Stimulated activated CD4-positive, alpha-beta T cell treated with anti-CD3 and anti-CD28 coated beads, Interleukin-1b, Interleukin-23, amount 100 ng/mL, for 1 hour (primary cell): ENCODE data around the gene ZNF593.

Experiments
- DNase-seq, 2 donors: peaks; one replicate each; pipeline ENCODE4 v3.0.0-alpha.2; 2020; ENCODE audit warnings: low read depth in 2 of 2

The ZNF593 gene

DNA sequence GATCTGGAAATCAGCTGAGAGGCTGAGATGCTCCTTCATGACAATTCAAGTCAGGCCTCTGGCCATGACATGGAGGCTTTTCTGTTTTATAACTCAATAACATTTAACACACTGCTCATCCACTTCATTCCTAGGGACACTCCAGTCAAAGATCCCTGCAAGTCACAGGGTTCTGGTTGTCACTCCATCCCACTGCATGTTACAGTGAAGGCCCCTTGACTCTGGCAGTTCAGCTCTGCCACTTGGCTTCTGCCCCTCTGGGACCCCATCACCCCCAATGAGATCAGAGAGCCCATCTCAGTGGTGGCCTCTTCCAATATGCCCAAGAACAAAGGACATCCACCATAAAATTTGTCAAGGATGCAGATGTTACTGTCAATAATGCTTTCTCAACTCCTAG is 20.8 kb upstream of the ZNF593 start:
- no peak for DNase-seq

DNA sequence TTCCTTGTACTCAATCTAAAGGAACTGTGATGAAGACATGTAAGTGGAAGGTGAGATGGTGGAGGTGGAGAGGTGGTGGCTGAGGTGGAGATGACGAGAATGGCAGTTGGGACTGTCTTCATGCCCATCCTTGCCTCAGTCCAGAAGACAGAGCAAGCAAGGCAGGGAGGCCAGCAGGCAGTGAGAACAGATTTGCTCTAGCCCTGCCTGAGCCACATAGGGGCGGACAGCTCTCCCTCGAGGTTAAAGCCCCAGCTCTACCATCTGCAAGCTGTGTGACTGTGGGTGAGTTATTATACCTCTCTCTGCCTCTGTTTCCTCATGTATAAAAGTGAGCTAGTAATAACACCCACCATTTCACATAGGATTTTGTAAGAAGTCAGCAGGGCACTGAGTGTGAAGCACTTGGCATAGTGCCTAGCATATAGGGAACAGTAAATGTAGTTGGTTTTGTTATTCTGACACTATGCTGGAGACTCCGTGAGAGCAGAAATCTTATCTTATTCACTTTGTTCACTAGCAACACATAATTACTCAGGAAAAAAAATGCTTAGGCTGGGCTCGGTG is 15.7 kb upstream of the ZNF593 start:
- no peak for DNase-seq

DNA sequence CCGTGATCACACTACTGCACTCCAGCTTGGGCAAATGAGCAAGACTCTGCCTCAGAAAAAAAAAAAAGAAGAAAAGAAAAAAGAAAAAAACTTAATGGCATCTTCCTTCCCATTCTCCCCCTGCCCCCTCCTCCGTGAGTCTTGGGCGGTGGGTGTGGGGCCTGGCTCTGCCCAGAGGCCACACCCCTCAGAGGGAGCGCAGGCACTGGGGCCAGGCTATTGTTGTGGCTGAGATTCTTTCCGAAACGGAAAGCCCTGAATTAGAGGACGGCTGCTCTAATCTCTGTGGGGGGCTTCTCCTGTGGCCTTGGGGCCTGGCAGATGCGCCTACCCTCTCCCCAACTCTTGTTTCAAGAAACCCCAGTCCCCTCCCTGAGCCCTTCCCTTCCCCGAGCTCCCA is 15.0 kb upstream of the ZNF593 start:
- DNase-seq = no peak

DNA sequence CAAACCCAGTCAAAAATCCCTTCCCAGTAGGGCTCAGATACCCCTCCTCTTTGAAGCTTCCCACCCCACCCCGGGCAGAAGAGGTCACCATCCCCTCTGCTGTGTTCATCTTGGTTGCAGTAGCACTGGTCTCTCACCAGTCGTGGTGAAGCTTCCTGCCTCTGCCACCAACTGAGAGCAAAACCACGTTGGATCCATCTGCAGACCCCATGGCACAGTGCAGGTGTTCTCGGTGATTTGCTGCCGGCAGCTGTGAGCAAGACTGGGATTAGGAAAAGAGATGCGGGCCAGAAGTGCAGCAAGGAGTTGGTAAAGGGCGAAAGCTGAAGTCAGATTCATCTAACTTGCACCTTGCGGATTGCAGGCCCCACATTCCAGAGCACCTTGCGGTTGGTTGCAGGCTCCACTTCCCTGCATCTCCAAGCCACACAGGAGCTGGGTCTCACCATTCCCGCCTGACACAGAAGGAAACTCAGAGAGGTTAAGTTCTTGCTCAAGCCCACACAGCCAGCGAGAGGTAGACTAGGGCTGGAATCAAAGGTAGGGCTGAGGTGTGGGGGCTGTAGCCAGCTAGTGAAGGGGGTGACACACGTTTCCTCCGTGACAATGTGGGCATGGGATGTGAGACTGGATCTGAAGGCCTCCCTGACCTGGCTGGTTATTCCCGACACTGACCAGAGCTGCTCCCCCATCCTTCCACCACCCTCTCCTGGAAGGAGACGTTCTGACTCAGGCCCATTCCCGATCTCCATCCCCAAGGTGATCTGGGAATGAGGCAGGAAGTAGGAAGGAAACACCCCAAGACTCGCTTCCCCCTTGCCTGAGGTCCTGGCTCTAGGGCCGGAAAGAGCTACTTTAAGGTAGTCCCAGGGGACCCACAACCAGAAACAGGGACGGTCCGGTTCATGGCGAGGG is 14.1 kb upstream of the ZNF593 start:
- no peak for DNase-seq

DNA sequence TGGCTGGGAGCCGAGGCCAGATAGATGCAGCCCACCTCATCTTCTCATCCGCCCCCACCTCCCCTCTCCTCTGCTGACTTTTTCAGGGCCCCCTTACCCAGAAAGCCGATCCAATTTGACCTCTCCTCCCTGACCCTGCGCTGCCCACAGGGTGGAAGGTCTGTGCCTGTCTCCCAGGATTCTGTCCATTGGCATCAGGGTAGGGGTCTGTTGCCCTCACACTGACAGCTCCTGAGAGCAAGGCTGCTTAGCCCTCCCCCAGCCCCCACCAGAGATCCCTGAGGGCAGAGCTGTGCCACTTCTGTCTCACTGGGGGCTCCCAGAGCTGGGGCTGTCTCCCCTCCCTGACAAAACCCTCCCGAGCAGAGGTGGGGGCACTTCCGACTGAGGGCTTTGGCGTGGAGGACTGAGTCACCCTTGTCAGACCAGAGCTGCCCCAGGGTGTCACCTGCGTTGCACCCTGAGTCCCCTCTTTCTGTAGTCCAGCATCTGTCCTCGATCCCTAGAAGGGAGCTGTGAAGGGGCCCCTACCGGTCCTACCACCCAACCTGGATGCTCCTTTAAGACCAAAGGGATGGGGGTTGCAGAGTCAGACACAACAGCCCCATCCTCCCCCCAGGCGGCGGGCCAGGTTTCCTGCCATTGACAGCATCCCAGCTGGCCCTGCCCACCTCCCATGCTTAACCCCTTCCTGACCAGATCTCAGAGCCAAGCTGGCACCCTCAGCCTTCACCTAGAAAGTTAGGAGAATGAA is 13.2 kb upstream of the ZNF593 start:
- no peak for DNase-seq

DNA sequence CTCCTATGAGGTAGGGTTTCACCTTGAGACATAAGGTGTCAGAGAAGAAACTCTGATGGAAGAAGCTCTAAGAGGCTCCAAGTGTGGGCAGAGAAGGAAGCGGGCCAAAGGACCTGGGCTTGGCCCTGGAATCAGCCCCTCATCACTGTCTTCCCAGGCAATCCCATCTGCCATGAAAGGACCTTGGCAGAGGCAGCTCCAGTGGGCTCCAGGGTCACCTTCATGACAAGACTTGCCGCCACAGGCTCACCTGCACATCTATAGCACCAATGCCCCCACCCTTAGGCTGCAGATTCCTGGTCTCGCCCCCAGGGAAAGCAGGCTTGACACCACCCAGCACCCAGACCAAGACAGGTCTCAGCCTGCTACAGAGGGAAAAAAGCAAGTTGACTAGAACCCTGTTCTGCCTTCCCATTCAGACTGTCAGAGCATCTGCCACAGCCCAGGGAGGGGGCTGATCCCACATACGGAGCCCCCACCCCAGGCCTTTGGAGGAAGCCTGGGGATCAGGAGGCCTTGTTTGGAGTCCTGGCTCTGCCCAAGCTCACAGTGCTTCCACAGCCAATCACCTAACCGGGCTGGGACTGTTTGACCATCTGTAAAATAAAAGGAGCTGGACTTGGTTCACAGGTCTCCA is 11.3 kb upstream of the ZNF593 start:
- DNase-seq = no peak

DNA sequence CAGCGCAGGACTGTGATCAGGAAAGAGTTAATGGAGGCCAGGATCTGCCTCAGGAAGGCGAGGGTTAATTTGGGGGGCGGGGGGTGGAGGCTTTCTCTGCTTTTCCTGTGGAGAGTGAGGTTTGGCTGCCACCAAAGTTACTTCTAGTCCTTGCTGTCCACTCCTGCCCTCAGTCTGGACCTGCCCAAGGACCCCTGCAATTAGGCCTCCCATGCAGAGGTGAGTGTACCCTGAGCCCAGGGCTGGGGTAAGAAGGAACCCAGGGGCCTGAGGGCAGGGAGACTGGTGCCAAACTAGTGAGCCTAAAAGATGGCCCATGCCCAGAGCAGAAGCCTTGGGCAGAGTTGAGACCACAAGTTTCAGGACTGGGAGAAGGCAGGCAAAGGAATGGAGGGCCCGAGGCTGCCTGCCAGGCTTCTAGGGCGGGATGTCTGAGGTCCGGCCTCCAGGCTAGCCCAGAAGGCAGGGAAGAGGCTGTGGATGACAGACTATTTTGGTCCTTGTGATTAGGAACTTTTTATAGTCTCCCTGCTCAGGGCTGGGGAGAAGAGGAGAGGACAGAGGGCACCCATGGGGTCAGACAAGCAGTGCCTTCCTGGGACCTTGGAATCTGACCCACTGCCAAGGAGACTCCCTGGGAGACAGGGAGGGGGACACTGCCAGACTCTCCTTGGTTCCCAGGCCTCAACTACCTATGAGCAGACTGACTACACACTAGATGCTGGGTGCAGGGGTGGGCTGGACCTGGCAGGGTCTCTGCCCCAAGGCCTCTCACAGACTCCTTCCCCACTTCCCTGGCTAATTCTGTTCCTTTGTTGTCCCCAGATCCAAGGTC is 10.6 kb upstream of the ZNF593 start, which contains the start of gene FAM110D:
FAM110D (plus strand) TSS at position 172 of the 835 bp plus-strand sequence. CDS start 2,213 bp downstream, outside the sequence.
- no peak for DNase-seq

DNA sequence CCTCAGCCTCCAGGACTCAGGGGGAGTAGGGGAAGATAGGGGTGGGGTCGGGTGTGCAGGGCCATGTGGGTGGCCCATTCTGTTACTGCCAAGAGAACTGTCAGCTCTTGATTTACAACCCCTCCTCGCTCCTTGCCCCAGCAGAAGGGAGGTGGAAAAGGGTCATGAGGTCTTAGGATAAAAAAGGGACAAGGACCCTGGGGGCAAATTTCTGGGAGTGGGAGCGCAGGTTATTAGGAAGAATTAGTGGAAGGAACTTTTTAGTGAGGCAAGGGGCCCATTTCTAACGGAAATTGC is 10.0 kb upstream of the ZNF593 start:
- no peak for DNase-seq

DNA sequence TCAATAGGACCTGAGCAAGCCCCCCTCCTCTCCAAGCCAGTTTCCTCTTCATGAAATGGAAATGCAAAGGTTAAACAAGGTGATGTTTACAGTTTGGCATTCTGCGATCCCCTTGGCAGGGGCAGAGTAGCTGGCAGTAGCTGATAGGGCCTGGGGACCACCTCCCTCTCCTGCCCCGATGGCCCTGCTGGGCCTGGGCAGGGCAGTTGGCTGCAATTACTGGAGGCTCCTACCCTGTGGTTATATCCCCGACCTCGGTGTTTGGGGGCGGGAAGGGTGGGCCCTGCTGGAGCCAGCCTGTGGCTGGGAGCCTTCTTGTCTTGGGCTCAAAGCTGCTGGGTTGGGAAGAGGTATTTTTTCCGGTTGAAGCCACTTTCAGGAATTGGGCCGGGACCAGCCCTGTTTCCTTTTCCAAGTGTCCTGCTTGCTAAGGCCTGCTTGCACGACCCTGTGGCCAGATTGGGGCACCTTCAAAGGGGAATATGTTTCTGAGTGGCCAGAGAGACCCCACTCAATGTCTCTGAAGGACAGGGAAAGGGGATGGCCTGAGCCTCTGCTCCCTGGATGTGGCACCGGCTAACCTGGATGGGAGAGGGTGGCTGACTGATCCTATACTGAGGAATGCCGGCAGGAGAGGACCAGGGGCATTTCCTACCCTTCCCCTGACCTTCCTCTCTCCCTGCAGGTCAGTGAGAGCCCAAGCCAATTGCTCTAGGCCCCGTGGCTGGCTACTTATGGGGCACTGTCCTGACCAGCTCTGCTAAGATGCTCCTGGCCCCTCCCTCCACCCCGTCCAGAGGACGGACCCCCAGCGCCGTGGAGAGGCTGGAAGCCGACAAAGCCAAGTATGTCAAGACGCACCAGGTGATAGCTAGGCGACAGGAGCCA is 8.9 kb upstream of the ZNF593 start:
- DNase-seq = no peak

DNA sequence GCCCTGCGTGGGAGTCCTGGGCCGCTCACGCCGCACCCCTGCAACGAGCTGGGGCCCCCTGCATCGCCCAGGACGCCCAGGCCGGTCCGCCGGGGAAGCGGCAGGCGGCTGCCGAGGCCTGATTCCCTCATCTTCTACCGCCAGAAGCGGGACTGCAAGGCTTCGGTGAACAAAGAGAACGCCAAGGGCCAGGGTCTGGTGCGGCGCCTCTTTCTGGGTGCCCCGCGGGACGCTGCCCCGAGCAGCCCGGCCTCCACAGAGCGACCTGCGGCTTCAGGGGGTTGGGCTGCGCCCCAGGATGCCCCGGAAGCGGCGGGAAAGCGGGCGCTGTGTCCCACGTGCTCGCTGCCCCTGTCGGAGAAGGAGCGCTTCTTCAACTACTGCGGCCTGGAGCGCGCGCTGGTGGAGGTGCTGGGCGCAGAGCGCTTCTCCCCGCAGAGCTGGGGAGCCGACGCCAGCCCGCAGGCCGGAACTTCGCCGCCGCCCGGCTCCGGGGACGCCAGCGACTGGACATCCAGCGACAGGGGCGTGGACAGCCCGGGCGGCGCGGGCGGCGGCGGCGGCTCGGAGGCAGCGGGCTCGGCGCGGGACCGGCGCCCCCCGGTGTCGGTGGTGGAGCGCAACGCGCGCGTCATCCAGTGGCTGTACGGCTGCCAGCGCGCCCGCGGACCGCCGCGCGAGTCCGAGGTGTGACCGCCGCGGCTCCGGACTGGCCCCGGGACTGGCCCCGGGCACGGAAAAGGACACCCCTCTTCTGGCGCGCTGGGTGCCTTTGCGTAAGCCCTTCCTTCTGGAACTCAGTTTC is 8.1 kb upstream of the ZNF593 start:
- no peak for DNase-seq

DNA sequence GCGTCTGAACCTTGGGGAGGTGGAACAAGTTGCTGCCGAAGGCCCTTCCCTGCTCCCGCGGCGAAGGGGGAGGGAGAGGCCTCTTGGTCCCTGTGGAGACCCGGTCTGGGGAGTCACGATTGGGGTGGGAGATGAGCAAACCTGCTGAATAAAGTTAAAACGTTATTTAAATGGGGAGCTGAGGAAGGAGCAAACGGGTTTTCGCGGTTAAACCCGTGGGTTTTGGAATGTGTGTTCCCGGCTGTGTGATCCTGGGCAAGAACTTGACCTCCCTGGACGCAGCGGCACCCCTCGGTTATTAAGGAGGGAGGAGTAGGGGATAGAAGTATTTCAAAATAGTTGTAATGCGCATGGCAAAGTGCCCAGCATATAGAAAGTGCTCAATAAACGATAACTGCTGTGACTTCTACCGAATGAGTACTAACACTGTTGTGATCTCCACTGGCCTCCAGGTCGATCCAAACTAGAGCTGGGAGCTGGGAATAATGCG is 7.4 kb upstream of the ZNF593 start:
- no peak for DNase-seq

DNA sequence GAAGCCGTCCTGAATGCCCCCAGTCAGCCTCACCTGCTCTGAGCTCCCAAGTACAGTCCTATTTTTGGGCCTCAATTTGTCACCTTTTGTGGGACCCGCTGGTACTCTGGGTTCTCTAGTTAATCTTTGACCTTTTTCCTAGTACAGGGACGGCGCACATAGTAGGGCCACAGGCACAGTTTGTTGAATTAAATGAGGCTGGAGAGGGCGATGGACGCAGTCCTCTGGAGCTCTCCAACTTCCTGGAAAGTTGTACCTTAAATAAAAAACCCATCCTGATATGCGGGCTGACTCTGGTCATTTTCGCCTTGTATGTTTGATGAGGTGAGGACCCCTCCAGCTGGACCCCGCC is 6.0 kb upstream of the ZNF593 start:
- DNase-seq = no peak

DNA sequence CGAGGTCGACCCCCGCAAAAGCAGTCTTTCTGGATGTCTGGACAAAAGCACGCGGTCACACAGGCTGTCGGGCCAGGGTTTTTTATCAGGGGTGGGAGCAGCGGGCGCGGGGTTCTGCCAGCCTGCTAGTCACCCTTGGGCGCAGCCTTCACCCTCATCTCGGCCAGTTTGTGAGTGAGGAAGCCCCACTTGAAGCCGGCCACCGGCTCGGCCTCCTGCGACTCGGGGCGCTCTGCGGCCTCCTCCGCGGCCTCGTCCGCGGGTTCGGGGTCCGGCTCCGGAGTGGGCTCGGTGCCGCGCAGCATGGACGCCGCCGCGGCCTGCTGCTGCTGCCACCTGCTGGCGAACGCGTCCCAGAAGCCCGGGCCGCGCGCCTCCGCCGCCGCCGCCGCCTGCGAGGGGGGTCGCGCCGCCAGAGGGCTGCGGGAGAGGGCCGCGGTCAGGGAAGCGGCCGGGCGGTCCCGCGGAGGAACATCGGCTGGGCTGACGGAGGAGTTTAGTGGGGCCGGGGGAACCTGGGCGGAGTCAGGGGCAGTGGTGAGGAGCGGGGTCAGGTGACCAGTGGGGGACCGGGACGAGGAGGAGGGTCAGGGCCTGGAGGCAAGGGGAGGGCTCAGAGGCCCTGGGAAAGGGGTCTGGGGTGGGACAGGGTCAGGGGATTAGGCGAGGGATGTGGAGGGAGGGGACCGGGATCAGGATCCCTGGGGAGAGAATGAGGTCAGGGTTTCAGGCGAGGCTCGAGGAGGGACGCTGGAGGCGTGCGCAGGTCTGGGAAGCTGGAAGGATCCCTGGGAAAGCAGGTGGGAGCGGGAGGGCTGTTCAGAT is 5.5 kb upstream of the ZNF593 start:
- peak in 1 of 2 donors; percentile 42 for DNase-seq

DNA sequence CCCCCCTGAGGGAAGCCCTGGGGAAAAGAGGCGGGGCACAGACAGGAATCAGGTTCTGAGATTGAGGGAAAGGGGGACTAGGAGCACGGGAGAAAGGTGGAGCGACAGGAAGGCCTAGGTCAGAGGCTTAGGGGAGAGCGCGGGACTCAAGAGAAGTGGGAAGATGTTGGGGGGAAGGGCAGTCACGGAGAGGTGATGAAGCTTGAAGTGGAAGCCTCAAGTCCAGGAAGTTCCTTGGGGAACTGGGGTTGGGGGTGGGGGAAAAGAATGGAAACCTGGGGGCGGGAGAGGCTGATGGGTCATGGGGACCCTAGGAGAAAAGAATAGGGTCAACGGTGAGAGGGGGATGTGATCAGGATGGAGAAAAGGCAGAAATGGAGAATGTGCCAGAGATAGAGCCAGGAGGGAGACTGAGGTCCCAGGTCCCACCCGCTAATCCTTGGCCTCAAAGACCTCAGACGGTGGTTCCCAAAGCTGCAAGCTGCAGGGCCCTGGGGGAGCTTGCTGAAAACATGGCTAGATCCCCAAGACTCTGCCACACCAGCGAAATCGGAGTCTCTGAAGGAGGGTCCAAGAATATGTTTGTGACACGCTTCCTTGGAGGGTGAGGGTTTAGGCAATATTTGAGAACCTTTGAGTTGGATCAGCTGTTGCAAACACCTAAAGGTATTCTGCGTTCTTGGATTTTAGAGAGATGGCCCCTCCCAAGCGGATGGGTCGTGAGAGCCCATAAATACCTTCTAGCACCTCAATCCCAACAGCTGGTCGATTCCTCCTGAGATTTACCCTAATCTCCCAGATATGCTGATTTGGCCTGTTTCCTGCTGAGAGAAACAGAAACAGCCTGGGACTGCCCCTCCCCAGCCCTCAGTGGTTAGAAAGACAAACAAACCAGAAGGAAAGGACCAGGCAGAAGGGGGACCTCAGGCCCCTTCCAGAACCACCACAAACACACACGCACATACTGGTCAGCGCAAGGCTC is 4.6 kb upstream of the ZNF593 start:
- no peak for DNase-seq

DNA sequence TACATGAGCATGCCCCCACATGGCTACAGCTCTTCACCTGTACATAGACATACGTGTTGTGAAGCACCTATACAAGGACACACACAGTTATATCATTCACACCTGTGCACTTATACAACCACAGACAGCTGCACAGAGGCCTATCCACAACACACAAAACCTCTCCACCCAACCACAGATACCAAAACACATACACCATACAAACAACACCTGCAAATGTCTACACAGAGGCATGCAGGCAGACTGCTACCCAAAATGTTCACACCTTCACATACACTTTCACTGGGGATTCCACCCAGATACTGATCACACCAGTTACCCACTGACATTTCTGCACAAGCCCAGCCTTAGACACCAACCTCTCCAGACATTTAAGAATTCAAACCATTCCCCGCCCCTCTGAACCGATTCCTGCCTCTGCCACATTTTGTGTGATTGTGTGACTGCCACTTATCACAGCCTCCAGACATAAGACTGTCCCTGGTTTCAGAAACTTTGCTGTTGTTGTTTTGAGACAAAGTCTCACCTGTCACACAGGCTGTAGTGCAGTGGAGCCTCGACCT is 2.9 kb upstream of the ZNF593 start:
- no peak for DNase-seq

DNA sequence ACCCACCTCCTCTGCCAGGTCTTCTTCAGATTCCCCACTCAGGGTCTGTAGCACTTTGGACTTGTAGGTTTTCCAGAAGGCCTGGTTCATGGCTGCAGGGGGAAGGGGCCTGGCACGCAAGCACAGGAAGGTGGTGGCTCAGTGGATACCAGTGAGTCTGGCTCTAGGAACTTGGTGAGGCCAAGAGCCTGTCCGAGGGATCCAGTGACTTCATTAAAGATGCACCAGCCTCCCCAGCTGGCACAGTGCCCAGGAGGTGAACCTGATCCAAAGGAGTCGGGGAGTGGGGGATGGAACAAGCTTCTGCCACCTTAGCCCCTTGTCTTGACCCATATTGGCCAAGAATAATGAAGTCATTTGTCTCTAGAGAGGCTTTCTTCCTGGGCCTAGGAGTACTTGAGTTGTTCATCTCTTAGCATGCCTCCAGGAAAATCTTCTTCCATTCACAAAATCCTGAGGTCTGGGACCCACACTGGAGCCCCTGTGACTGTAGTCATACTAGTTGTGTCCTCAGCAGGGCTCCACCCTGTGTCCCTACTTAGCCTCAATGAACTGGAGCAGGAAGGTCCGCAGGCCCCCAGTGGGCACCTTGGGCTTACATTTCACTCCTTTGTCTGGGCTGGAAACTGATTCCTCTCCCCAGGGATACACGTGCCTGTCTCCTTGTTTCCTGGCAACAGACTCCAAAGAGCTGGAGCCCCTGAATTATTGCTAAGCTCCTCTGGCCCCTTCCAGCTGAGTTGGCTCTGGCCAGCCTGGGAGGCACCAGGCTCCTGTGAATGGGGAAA is 1.1 kb upstream of the ZNF593 start, which contains the start of gene C1orf232:
C1orf232 (minus strand) TSS at position 554 of the 788 bp plus-strand sequence; CDS start at position 90, 464 bp downstream.
- no peak for DNase-seq
